Measurements from ENCODE around the gene CCDC93. TPM values are rescaled to one million over a fixed set of nuclear protein-coding genes. Genes with fewer than 3 reads are reported as not detected.

Gene CCDC93
- total RNA-seq, 1 donor from 2014 or later = 63.4 TPM

DNA sequence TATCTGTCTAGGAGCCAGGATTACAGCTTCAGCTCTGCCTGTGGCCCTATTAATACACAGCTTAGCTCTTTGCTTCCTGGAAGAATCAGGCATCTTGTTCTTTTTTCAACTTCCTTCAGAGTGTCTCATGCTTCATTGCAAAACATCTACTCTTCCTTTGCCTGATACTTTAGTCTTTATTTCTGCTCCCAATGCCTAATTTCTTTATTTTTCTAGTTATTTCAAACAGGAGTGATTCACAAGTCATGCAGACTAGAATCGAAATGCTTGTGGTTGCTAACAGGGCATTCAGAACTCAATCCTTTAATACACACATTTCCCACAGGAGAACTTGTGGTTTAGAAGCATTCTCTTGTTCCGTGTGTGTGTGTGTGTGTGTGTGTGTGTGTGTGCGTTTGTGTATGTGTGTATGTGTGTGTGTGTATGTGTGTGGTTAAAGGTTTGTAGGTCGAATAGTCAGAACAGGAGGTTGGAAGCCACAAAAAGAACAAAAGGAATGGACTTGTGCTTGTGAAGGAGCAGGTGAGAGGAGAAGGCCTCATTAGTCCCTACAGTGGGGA is 46.1 kb upstream of the CCDC93 start:
- Mint-ChIP-seq H3K9me3 (ENCODE audit: low read depth) (no peaks in the 10 kb centered on the region), H3K27me3 (no peaks in the 10 kb centered on the region), H3K4me3 (ENCODE audit: low read depth) (no peak overlapping the region), H3K4me1 (ENCODE audit: low read depth) (peaks cover 7% of the 10 kb centered on the region), H3K27ac (no peak overlapping the region), H3K36me3 (ENCODE audit: insufficient read depth) (no peaks in the 10 kb centered on the region)
- no peak for DNase-seq (ENCODE audit: low spot score, unreplicated experiment)
- TF ChIP-seq, protein P1, sequence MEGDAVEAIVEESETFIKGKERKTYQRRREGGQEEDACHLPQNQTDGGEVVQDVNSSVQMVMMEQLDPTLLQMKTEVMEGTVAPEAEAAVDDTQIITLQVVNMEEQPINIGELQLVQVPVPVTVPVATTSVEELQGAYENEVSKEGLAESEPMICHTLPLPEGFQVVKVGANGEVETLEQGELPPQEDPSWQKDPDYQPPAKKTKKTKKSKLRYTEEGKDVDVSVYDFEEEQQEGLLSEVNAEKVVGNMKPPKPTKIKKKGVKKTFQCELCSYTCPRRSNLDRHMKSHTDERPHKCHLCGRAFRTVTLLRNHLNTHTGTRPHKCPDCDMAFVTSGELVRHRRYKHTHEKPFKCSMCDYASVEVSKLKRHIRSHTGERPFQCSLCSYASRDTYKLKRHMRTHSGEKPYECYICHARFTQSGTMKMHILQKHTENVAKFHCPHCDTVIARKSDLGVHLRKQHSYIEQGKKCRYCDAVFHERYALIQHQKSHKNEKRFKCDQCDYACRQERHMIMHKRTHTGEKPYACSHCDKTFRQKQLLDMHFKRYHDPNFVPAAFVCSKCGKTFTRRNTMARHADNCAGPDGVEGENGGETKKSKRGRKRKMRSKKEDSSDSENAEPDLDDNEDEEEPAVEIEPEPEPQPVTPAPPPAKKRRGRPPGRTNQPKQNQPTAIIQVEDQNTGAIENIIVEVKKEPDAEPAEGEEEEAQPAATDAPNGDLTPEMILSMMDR (IDR thresholded peaks at IDR 0.05; ENCODE audit: unreplicated experiment) = no peak

DNA sequence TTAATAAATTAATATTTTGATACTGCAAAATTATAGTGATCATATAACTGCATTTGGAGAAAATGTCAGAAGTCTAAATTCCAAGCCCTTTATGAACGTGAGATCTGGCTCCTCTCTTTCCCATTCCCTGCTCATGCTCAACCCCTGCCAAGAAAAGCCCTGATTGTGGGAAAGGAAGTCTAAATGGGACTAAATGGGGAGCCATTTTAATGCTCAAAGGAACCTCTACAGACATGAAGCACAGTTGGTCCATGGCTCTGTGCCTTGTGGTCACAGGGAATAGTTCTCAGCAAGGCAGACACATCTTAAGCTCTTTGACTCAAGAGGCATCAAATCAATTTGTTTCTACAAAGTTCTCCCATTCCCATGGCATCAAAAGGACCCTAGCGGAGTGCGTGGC is 45.1 kb upstream of the CCDC93 start:
- H3K9me3 Mint-ChIP-seq (ENCODE audit: low read depth) = no peaks in the 10 kb centered on the region
- H3K4me3 Mint-ChIP-seq (ENCODE audit: low read depth) = no peak overlapping the region
- TF ChIP-seq, protein P1 (IDR thresholded peaks at IDR 0.05; ENCODE audit: unreplicated experiment) = no peak
- no peak overlapping the region for H3K27ac Mint-ChIP-seq
- H3K27me3 Mint-ChIP-seq = no peaks in the 10 kb centered on the region
- no peak for DNase-seq (ENCODE audit: low spot score, unreplicated experiment)
- H3K36me3 Mint-ChIP-seq (ENCODE audit: insufficient read depth) = no peaks in the 10 kb centered on the region
- H3K4me1 Mint-ChIP-seq (ENCODE audit: low read depth) = peaks cover 2% of the 10 kb centered on the region

DNA sequence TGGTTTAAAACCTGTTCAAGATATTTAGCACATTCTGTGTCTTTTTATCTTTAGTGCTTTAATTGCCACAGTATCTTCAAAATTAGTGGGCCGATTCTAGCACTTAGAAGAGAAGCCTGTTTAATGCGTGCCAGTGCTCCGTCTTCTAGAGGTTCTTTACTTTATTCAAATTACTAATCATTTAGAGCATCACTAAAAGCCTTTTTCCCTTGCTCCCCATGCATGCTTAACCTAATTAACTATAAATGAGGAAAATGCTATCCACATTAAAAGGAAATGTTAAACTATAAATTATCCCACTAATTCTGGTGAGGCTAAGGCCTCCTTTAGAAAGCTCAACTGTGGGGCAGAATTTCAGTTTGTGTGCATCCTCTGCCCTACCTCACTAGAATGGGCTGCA is 42.9 kb upstream of the CCDC93 start:
- peaks cover 7% of the 10 kb centered on the region for H3K4me1 Mint-ChIP-seq (ENCODE audit: low read depth)
- H3K27ac Mint-ChIP-seq = no peak overlapping the region
- H3K4me3 Mint-ChIP-seq (ENCODE audit: low read depth) = no peak overlapping the region
- no peak for DNase-seq (ENCODE audit: low spot score, unreplicated experiment)
- H3K27me3 Mint-ChIP-seq = no peaks in the 10 kb centered on the region
- TF ChIP-seq, protein P1 (IDR thresholded peaks at IDR 0.05; ENCODE audit: unreplicated experiment) = no peak
- H3K9me3 Mint-ChIP-seq (ENCODE audit: low read depth) = no peaks in the 10 kb centered on the region
- no peaks in the 10 kb centered on the region for H3K36me3 Mint-ChIP-seq (ENCODE audit: insufficient read depth)

DNA sequence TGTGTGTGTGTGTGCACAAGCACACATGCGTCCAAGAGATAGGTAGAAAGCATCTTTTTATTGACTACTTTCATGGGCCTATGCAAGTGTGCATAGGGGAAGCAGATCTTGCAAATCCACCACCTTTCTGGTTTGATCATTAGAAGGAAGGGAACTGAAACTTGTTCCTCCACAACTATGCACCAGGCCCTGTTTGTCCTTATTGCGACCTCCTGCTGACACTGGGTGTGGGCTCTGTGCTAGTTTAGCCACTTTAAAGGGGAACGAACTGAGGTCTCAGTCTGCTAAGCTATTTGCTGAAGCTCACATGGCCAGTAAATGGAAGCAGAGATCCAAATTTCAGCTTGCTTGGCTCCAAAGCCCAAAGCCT is 42.3 kb upstream of the CCDC93 start:
- TF ChIP-seq, protein P1 (IDR thresholded peaks at IDR 0.05; ENCODE audit: unreplicated experiment) = no peak
- no peak for DNase-seq (ENCODE audit: low spot score, unreplicated experiment)
- Mint-ChIP-seq H3K36me3 (ENCODE audit: insufficient read depth) (no peaks in the 10 kb centered on the region), H3K27ac (no peak overlapping the region), H3K9me3 (ENCODE audit: low read depth) (no peaks in the 10 kb centered on the region), H3K4me1 (ENCODE audit: low read depth) (peaks cover 7% of the 10 kb centered on the region), H3K4me3 (ENCODE audit: low read depth) (no peak overlapping the region), H3K27me3 (no peaks in the 10 kb centered on the region)

DNA sequence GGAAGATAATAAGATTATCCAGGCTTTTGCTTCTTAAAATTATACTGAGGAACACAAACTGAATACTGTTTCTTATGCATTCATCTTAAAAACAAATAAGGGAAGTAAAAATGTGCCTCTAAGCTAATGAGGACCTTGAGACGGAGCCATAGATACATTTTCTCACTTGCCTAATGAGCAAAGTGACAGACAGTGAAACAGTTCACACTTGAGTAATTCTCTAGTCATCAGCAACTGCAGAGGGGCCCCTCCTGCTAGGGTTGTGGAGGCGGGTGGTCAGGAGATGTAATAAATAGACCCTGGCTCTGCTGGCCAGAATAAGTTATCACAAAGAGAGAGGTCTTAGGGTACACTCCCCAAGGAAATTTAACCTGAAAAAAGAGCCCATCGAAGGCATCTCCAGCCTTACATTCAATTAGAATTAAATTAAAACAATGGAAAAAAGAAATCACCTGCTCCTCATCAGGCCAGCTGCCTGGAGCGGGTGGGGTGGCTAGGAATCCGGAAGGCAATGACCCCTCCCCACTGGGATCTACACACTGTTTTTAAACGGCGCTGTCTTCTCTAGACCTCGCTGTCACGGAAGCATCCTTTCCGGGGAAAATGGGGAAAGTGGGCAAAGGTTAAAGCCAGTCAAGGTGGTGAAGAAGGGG is 41.8 kb upstream of the CCDC93 start:
- Mint-ChIP-seq H3K4me3 (ENCODE audit: low read depth) (no peak overlapping the region), H3K9me3 (ENCODE audit: low read depth) (no peaks in the 10 kb centered on the region), H3K27me3 (peaks cover 2% of the 10 kb centered on the region), H3K27ac (no peak overlapping the region), H3K36me3 (ENCODE audit: insufficient read depth) (no peaks in the 10 kb centered on the region), H3K4me1 (ENCODE audit: low read depth) (peaks cover 9% of the 10 kb centered on the region)
- TF ChIP-seq, protein P1 (IDR thresholded peaks at IDR 0.05; ENCODE audit: unreplicated experiment) = no peak
- no peak for DNase-seq (ENCODE audit: low spot score, unreplicated experiment)

Measured in progenitor cell of endocrine pancreas (in vitro differentiated cells).